NCI-H1048 (cell line): Measurements from ENCODE around the gene SNRNP25.

Source experiments
- DNase-seq: peaks from one replicate; lab custom pipeline; 2025; lab: John Stamatoyannopoulos, UW

SNRNP25 gene

GRCh38 chr16:63998-64913 is 10.6 kb downstream of the SNRNP25 start:
- no peak for DNase-seq

- DNase-seq, result no peak
Observed at GRCh38 chr16:64914-65255, 11.3 kb downstream of the SNRNP25 start.

- DNase-seq, result no peak
Observed at GRCh38 chr16:65745-66144, 12.1 kb downstream of the SNRNP25 start.

DNA sequence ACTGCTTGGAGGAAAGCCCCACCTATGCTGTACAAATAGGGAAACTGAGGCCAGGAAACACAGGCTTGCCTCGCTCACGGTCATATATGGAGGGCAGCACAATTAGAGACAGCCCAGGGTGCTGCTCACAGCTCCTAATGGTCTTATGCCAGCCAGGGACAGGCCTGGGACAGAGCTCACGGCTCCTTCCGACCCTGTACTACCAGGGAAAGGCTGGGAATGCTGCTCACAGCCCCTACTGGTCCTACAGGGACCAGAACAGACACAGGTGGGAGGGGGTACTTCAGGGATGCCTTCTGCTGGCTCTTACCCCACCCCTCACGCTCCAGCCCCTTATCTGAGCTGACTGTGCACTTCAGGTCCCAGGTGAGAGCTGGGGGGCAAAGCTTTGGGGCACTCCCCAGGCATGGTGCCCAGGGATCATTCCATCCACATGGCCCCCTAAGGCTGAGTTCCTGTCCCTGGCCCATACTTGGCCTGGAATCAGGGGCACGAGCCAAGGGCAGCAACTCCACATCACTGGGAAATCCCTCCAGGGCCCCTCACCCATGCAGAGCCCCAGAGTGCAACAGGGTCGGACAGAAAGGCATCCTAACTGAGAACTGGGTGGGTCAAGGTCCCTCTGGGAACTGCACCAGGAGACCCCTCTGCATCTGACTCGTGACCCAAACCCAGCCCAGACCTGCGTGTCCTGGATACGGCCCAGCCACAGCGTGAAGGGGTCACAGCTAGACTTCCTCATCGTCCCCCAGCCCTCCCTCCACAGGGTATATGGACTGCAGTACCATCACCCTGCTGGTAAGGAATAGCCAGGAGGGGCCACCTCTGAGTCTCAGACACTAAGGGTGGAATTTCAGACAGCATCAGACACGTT is 12.9 kb downstream of the SNRNP25 start:
- DNase-seq, result no peak

GRCh38 chr16:67183-67791 is 13.7 kb downstream of the SNRNP25 start:
- no peak for DNase-seq

DNA sequence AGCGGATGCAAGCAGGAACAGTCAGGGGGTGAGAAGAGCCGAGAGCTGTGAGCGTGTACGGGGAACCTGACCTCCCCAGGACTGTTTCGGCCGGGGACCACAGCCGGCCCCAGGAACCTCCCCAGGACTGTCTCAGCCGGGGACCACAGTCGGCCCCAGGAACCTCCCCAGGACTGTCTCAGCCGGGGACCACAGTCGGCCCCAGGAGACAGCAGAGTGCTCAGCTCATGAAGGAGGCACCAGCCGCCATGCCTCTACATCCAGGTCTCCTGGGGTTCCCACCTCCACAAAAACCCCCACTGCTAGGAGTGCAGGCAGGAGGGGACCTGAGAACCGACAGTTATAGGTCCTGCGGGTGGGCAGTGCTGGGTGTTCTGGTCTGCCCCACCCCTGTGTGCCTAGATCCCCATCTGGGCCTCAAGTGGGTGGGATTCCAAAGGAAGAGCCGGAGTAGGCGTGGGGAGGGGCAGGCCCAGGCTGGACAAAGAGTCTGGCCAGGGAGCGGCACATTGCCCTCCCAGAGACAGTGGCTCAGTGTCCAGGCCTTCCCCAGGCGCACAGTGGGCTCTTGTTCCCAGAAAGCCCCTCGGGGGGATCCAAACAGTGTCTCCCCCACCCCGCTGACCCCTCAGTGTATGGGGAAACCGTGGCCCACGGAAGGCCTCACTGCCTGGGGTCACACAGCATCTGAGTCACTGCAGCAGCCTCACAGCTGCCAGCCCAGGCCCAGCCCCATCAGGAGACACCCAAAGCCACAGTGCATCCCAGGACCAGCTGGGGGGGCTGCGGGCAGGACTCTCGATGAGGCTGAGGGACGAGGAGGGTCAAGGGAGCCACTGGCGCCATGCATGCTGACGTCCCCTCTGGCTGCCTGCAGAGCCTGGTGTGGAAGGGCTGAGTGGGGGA is 14.5 kb downstream of the SNRNP25 start:
- no peak for DNase-seq

DNA sequence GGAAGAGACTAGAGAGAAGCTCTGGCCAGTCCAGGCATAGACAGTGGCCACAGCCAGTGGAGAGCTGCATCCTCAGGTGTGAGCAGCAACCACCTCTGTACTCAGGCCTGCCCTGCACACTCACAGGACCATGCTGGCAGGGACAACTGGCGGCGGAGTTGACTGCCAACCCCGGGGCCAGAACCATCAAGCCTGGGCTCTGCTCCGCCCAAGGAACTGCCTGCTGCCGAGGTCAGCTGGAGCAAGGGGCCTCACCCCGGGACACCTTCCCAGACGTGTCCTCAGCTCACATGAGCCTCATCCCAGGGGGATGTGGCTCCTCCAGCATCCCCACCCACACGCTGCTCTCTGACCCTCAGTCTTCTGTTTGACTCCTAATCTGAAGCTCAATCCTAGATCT is 15.6 kb downstream of the SNRNP25 start:
- no peak for DNase-seq

- DNase-seq, result no peak
Observed at GRCh38 chr16:71210-71539, 17.5 kb downstream of the SNRNP25 start.

DNA sequence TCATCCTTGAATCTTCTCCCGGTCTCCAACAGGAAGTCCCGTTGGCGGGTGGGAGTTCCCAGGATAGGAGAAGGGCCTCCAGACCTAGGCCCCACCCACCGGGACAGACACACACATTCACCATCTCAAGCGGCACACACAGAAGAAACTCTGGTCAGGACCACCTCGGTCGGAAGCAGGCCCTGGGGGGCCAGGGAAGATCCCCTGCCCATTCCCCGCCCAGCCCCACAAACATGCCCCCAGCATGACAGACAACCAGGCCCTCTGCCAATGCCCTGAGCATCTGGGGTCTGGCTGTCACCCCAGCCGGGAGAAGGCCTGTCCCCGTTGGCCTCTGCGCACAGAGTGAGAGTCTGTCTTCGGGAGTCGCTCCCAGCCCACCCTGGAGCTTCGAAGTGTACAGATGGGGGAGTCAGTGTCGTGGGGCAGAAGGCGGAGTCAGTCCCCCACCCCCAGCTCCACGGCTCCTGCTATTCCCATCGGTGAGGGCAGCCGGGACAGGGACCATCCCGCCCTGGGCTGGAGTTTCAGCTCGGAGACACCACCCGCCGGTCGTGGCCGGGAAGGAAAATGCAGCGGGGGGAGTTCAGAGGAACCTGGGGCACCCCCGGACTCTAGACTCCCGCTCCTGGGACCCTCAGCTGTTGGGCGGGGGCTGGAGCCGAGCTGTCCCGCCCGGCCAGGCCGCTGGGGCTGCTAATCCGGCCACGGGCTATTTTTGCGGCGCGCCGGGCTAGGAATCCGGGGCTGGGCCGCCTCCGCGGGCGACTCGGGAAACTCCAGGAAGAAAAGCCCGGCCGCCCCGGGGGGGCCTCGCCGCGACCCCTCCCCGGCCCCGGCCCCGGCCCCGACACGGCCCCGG is 18.1 kb downstream of the SNRNP25 start:
- DNase-seq, result no peak

GRCh38 chr16:72561-73548 is 19.2 kb downstream of the SNRNP25 start, which contains the start of gene RHBDF1:
Gene RHBDF1 (minus strand): TSS chr16:72631. CDS start chr16:65015, 7,616 bp downstream.
- DNase-seq, result no peak

GRCh38 chr16:74051-74746 is 20.6 kb downstream of the SNRNP25 start:
- no peak for DNase-seq

DNA sequence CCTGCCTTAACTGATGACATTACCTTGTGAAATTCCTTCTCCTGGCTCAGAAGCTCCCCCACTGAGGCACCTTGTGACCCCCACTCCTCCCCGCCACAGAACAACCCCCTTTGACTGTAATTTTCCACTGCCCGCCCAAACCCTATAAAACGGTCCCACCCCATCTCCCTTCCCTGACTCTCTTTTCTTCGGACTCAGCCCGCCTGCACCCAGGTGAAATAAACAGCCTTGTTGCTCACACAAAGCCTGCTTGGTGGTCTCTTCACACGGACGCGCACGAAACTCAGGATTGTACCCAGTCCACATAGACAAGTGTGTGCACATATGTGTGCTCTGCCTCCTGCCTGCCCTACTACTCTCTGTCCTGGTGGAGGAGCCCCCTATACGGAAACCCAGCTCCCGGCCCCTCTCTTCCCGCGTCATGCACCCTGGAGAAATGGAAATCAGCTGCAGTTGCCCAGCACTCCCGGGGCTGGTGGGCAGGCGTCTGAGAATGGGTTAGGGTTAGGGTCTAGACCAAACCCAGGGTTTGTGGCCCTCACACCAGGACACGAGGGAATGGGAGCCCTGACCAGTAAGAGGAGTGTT is 21.2 kb downstream of the SNRNP25 start:
- no peak for DNase-seq

GRCh38 chr16:75580-76501 is 22.2 kb downstream of the SNRNP25 start:
- DNase-seq, result no peak

GRCh38 chr16:76535-77272 is 23.1 kb downstream of the SNRNP25 start:
- no peak for DNase-seq

DNA sequence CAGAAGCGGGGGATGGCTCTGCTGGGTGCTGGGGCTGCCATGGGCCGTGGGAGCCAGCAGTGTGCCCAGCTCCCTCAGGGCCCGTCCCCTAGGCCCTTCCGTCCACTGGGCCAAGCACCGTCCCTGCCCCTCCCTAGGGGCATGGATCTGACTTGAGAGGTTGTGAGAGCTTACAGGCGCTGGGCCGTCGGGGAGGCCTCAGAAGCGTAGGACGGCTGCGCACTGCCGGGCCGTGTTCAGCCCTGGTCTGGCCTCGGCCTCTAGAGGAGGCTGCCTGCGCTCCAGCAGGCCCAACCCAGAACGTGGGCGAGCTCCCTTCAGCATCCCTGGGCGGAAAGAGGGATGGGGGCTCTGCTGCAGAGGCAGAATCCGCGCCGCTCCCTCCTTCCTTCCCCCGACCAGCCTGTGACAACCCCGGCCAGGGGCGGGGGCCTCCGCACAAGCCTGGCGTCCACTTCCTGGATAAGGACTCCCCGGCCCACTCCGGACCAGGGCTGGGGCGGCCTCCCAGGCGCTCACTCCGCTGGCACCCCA is 23.7 kb downstream of the SNRNP25 start:
- no peak for DNase-seq

DNA sequence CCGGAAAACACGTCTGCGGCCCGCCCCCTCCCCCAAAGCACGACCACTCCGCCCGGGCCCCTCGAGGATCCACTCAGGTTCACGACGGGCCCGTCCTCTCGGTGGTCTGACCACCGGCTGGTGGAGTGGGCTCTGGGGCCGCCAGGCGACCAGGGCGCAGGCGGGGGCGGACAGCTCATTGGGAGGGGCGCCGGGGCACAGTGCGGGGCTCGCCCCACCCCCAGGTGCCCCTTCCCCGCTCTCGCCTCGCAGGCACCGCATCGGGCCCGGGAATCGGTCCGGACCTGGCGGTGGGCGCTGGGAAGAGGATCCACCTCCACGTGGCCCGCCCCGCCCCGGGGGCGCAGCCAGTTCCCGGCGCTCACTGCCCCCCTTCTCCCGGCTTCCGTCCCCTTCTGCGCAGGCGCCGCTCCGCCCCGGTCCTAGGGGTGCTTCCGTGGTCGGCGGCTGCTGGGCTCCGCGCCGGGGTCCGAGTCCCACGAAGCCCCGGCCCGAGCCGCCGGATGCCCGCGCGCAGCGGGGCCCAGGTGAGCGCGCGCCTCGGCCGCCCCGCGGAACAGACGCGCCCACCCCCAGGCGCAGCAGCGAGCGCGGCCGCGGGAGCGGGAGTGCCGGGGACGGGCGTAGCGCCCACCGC is 24.3 kb downstream of the SNRNP25 start, which contains the start of gene MPG:
Gene MPG (plus strand): TSS at position 419 of the 637 bp plus-strand sequence. CDS start 85 bp downstream, at position 504.
- DNase-seq, result no peak
